CMK (cell line): ENCODE data around the gene ENPEP.
"Not testable (repeated sequence)": the region's sequence is repeated elsewhere in the genome, so short reads cannot be mapped to it uniquely, and the experiment has no call there.

ENCODE experiments used
- DNase-seq: peaks from one replicate; pipeline ENCODE4 v3.0.0-alpha.2; 2010; ENCODE audit warnings: low read depth

ENPEP gene

DNA sequence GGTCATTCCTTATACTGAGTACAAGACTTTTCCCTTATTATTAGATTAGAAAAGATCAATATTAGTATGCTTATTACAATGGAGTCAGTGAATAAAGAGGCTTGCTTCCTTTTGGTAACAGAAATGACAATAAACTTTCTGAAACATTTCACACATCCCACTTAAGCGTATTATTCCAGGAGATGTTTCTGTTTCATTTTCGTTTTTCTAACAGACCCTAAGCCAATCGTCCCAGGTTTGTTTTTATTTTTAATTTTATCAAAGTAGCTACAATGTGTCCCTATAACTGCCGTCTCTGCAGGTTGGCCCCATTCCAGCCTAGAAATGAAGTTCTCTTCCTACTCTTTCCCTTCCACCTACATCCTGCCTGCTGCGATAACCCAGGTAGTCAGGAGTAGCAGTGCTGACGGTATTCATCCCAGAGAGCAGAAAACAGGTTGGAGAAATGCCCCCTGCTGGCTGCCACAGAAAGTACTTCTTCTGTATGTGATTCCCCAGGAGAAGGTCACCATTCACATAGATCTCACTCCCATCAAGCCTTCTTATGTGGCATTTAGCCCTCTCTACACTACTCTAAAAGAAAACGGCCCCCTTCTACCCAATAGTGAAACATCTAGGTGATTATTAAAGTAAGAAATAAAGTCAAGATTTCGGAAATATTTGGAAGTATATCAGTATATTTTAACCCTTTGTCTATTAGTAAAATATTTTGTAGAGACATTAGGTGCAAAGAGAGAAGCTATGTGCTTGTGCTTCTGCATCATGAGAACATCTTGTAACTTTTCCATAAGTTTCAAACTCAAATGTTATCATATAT is 40.4 kb downstream of the ENPEP start:
- no peak for DNase-seq

DNA sequence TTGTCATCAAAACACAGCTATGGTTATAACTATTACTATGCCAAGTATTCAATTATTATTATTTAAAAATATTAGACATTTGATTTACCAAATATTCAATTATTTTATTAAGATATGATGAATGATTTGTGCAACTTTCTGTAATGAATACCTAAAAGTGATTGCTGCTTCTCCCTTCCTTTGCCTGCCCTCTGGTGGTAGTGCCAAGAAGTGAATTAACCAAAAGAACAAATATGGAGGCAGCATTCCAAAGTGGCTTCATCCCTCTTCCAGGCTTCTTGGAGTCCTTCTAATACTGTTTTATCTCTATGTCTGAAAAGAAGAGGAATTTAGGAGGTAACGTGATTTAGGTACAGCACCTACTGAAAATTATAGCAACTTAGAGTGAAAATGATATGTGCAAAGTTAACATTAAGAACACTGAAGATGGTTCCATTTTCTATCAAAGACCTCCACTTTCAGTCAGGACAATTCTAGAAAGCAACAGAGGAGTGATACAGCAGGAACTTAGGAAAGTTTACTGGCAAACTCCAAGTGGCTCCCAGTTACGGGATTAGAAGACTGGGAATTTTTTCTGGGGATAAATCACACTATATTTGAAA is 43.0 kb downstream of the ENPEP start:
- DNase-seq: no peak

DNA sequence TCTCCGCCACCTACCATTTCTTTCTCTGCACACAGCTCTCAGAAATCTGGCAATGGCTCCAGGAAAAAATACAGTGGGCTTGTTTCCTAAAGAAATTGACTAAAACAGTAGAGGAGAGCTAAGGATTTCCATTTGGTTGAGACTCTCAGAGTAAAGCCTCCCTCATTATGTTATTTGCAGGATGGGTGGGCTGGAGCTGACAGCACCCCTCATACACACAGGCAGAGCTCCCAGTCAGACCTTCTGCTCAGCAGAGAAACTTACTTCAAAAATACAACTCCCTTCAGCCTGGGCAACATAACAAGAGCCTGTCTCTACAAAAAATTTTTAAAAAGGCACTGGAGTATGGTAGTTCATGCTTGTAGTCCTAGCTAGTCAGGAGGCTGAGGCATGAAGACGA is 44.9 kb downstream of the ENPEP start:
- DNase-seq: no peak

DNA sequence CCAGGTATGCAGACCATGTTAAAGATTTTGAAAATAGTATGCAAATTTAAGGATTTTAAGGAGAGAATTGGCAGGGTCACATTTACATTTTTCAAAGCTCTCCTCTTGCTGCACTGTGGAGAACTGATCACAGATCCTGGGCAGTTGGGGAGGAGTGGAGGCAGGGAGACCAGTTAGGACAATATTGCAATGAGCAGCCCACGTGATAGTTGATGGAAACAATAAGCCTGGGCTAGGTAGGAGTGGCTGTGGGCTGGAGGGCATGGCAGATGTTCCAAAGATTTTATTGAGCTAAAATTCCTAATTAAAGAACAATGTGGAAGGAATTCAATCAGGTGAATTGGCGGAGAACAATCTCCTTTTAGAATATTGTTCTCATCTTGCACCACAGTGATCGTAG is 50.6 kb downstream of the ENPEP start:
- DNase-seq: no peak

DNA sequence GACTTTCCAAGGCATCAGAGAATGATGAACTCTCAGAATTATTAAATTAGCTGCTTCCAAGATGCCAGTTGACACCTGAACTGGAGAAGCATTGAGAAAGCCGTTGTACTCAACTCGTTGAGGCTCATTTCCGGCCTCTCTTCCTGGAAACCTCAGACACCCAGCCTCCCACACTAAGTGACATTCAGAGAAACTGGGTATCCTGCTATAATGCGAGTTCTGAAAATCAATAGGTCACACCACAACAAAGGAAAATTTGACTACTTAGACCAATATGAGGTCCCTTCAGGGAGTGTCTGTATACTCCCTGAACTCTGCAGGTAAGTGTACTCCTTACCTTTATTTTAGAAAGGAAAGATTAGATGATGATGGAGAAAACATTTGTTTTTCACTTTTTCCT is 51.2 kb downstream of the ENPEP start:
- DNase-seq: no peak

DNA sequence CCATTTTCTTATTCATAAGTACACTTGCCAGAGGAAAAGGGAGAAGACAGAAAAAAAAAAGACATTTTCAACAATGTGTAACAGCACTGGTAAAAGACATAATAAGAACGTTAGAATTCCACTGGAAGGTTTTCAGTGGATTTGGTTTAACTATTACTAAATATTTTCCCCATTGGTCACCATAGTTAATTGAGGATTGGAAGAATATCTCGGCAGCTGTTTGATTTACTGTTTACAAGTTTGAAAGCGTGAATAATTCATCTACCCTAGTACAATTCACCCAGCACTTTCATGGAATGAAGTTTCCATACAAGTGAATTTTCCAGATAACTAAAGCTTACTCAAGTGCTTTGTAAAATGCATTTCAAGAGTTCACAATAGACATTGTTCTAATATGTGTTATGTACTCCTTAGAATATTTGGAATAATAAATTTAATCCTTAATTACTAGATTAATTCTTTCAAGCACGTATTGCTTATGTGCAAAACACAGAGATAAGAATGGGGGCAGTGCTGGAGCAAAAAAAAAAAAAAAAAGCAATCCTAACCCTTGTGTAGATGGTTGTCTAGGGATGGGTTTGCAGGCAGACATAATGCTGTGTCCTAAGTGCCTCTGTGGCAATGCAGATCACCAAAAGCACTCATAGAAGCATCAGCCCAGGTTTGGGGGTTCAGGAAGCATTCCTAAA is 57.1 kb downstream of the ENPEP start:
- DNase-seq: no peak

DNA sequence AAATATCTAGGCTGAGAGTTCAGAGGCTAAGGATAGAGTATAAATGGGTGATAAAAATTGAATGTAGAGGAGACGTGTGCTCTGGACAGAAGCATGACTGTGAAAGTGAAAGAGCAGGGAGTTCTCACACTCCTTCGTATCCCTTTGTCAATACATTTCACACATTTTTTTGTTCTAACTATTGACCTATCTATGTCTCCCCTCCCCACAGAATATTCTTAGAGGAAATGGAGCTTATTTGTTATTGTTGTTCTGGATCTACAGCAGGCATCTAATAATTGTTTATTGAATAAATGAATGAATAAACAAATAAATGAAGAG is 57.6 kb downstream of the ENPEP start:
- DNase-seq: no peak

DNA sequence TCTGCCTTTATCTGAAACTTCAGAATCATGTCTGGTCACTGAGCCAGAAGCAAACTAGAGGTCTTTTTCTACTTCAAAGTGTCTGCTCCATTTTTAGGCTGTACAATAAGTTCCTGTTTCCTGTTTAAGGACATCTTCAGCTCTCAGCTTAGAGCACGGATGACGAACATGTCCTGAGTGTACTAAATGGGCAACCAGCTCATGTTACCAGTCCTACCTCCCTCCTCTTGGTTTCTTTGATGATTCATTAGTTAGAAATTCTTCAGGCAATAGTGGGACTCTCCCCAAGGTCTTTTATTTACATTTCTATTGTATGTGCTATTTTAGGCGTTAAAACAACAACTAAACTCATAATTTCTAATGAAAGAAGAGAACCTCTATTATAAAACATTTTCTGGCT is 58.0 kb downstream of the ENPEP start:
- no peak for DNase-seq

DNA sequence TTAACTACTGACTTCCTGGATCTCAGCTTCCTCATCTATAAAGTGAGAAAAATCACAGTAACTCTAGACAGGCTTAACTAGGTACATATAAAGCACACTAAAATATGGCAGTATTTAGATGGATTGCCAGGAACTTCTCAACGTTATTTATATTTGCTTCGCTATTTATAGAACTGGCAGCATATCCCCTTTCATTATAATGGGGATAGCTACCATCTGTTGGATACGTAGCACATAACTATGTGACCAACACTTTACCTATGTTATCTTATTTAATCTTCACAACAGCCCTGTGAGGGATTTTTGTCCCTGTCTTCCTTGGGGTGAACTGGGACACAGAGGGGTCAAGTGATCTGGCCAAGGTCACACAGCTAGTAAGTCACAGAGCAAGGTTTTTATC is 64.6 kb downstream of the ENPEP start:
- DNase-seq: no peak

DNA sequence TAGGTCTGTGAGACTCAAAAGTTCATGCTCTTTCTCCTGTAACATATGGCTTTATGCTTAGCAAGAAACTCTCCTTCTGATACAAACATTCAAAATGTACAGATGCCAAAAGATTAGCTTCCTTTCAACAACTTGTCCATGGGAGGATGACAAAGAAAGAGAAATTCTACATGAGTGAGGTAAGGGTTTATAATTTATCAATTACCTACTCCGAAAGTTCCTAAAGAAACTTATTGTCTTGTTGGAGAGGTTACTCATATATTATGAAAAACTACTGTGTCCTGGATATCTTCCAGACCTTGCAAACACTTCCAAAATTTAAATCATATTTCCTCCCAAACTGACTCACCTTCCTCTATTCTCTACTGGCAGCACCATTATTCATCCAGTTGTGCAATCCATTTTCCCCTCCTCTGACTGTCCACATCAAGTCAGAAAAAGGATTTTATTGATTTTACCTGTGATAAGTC is 65.1 kb downstream of the ENPEP start:
- DNase-seq: no peak

DNA sequence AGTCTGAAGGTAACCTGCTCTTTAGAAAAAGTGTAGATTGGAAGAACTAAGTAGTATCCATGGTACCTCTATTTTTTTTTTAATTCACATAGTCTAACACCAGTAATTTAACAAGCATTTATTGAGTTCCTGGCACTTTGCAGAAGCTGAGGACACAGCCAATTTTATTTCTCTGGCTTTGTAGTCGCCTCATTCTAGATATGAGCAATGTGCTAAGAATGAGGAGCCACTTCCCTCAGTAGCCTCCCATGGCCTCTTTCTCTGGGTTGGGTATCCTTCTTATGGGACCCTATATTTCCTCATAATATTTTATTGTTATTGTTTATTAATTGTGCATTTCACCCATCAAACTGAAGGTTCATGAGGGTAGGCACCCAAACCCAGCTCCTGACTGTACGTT is 67.6 kb downstream of the ENPEP start:
- no peak for DNase-seq

DNA sequence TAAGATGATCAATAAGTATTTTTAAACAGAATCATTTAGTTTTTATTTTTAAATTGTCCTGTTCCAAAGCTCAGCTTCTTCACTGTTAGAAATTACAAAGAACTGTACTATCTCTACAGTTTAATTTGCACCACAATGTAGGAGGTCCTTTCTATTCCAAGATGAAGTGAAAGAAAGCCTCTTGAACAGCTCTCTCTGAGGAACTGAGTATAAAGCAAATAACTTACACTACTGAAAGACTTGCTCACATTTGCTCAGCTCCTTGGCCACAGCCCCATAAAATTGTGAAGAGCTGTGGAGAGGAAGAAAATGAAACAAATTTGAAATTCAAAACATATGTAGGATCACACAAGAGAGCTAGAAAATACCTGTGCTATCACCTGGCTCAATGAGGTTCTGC is 68.6 kb downstream of the ENPEP start:
- DNase-seq: no peak

DNA sequence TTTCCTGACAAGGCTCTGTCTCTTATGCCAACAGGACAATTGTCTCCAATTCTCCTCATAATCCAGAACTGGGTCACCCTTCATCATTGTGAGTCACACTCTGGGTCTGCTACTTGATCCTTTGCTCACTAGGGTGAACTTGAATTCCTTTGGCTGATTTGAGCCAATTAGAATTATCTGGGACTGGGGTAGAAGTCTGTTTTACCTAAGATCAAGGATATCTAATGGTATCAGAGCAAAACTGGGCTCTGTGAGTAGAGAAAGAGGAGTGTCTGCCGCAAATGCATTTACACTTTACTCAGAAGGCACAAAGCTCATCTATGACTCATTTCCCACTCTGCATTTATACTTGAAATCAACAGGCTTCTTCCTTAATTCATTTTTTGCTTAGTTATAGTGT is 74.3 kb downstream of the ENPEP start:
- DNase-seq: no peak

DNA sequence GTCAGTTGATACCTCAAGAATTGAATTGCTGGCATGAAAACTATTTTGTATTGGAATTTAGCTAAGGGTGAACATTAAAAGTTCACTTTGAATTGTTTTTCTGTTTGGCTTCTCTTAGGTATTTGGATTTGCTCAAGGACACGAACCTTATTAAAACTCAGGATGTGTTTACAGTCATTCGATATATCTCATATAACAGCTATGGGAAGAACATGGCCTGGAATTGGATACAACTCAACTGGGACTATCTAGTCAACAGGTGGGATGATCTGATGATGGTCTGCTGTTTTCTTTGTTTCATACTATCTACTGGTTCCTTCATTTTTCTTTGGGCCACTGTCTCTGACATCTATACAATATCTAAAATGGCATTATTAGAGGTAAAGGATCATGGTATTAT is 77.2 kb downstream of the ENPEP start:
- no peak for DNase-seq

DNA sequence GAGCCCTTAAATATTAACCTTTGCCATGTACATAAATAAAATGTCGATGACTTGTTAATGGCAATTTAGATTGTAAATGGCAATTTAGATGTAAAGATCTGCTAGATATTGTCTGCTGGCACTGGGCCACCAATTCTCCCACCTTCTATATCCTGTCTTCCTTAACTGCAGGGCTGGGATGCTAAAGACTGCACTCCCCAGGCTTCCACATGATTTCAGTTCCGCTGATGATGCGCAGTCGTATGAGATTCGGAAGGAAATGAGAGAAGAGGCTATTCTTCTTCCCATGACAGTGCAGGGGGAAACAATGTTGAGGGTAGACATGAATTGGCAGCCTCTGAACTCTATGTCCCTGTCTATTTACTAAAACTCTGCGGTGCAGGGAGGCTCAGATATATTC is 91.3 kb downstream of the ENPEP start:
- no peak for DNase-seq

DNA sequence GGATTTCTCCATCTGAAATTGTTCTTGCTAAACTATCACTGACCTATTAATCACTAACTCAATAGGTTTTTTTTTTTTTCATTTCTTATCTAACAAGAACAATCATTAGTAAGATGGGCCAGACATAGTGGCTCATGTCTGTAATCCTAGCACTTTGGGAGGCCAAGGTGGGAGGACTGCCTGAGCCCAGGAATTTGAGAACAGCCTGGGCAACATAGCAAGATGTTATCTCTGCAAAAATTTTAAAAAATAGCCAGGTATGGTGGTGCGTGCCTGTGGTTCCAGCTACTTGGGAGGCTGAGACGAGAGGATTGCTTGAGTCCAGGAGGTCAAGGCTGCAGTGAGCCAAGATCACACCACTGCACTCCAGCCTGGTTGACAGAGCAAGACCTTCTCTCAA is 100.7 kb downstream of the ENPEP start:
- DNase-seq: not testable (repeated sequence)

DNA sequence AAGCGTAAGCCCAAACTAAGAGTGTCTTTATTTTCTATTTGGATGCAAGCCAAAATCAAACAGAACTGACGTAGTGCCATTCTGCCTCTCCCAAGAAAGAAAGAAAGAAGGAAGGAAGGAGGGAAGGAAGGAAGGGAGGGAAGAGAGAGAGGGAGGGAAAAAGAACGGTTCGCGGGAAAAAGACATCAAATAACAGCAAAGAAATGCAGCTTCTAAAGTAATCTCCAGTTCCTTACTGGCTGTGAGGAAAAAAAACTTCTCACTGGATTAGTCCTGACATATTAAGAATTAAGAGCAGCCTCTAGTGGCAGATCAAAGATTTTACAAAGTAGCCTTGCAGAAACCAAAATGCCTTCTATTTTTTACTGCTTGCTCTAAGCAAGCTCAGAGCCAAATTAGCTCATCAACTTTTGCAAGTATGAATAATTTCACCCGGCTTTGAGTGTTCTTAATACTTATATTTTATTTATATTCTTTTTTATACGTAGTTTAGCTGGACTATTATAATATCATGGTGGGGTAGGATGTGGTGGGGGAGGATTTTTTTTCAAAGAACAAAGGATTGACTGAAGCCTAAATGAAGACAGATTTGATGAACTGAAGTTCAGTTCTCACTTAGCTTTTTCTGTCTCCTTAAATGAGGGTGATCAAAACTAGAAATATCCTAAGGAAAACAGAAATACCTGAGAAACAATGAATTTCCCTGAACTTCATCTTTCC is 110.3 kb downstream of the ENPEP start:
- DNase-seq: no peak

DNA sequence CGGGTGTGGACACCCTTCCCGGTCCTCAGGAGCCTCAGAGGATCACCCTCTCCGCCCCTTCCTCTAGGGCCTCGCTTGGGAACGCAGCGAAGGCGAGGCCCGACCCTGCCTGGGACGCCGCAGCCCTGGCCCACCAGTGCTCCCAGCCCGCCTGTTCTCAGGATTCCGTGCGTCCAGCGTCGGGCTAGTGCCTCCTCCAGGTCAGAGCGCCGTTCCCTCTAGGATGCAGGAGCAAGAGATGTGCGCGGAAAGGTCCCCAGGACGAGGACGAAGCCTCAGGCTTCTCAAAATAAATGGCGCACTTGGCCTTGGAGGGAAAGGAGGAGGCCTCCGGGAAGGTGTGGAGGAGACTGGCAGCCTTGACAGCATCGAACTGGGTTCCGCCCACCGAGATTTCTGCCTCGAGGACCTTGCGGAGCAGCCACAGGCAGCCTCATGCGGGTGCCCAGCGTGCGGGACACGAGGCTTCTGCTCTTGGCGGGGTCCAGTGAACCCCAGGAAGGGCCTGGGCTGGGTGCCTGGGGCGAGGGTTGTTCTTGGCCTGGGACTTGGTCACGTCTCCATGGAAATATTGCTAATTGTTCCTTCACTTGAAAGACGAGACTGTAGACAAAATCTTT is 111.8 kb downstream of the ENPEP start:
- no peak for DNase-seq

DNA sequence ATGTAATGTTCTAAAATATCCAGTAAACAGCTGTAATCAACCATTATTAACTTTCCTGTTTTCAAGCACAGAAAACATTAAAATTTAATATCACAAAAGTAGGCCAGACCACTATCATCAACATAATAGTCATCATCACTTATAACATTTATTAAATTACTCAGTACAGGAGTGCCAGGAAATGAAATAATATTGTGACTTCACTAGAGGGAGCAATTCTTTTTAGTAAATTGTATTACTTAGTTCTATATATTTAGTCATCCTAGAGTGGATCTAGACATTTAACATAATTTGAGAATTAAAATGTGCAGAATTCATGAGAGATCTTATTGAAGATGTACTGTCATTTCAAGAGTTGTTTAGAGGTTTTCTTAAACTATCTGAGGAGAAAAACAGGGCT is 113.3 kb downstream of the ENPEP start:
- DNase-seq: no peak

DNA sequence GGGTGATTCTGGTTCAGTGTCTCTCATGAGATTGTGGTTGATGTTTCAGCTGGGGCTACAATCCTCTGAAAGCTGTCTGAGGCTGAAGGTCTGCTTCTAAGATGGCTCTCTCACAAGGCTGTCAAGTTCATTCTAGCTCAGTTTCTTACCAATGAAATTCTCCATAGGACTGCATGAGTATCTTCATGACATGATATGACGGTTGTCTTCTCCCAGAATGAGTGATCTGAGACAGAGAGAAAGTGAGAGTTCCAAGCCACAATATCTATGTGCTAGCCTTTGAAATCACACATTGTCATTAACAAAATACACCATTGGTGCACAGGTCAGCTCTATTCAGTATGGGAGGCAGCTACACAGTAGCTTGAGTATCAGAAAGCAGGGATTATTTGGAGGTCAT is 119.6 kb downstream of the ENPEP start:
- DNase-seq: no peak

DNA sequence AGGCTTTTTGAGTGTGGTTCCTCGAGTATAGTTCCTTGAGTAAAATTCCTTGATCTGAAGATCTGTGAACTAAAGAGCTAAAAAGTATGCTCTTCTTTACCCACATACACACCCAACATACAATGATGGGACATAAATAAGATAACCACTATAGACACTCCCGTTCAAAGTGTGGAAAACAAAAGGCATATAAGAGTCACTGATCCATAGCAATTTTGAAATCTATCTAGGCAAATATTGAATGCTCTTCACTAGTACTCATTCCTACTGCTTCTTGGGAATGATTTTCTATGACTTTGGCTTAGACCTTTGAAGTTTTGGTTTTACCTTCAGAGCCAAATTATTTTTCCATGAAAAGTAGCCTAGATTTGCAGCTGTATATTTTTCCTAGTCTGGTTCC is 120.5 kb downstream of the ENPEP start:
- DNase-seq: no peak

DNA sequence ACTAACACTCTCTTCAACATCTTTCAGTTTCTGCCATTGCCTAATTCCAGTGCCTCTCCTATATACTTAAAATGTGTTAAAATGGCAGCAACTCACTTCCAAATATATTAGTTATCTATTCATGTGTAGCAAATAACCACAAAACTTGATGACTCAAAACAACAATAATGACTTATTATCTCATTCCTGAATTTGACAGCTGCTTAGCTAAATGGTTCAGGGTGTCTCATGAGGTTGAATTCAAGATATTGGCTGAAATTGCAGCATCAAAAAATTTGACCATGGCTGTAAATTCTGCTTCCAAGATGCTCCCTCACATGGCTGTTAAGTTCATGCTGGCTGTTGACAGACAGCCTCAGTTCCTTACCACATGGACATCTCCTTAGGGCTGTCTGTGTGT is 121.6 kb downstream of the ENPEP start:
- no peak for DNase-seq
